SK-N-DZ (cell line): ENCODE measurements around the gene FLVCR1. TPM values are rescaled to one million over a fixed set of nuclear protein-coding genes. Genes with fewer than 3 reads are reported as not detected.
"Not testable (repeated sequence)": the region's sequence is repeated elsewhere in the genome, so short reads cannot be mapped to it uniquely, and the experiment has no call there.

Experiments
- DNase-seq: peaks from one replicate; pipeline ENCODE4 v3.0.0-alpha.2; 2015; ENCODE audit warnings: low spot score
- polyA plus RNA-seq, 2 experiments: library from polyadenylated mRNA; depleted of rRNA; stranded (reverse); fragments of >200 nt; gene quantifications; 2 replicates each; pipeline ENCODE4 v1.2.3, GENCODE V29; 2014

The FLVCR1 gene
- 14.7 and 24.0 TPM in 2 replicates for polyA plus RNA-seq (2014; cell fraction: cytosol; rRNA removed)
- polyA plus RNA-seq (2014; cell fraction: nucleus; rRNA removed) = 12.8 and 19.0 TPM in 2 replicates

DNA sequence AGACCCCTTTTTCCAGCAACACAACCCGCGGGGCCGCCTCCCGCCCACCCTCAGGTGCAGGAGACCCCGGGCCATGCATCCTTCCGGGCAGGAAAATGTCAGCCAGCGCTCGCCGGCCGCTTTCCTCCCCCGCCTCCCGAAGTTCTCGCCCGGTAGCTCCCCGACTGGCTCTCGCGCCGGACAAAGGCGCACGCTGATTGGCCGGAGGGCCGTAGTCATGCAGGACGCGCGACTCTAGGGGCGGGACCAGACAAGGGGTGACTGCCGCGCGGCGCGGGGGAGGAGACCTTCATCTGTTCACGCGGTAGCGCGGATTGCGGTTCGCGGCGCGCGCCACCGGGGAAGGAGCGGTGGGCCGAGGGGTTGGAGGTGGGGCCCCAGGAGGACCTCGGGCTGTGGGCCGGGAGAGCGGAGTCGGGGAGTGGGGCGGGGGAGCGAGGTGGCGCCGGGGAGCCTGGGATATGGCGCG lies at the start of gene FLVCR1:
Gene FLVCR1 (plus strand): TSS at position 284 of the 469 bp plus-strand sequence. CDS start 178 bp downstream, at position 462.
- DNase-seq = peak; percentile 97

DNA sequence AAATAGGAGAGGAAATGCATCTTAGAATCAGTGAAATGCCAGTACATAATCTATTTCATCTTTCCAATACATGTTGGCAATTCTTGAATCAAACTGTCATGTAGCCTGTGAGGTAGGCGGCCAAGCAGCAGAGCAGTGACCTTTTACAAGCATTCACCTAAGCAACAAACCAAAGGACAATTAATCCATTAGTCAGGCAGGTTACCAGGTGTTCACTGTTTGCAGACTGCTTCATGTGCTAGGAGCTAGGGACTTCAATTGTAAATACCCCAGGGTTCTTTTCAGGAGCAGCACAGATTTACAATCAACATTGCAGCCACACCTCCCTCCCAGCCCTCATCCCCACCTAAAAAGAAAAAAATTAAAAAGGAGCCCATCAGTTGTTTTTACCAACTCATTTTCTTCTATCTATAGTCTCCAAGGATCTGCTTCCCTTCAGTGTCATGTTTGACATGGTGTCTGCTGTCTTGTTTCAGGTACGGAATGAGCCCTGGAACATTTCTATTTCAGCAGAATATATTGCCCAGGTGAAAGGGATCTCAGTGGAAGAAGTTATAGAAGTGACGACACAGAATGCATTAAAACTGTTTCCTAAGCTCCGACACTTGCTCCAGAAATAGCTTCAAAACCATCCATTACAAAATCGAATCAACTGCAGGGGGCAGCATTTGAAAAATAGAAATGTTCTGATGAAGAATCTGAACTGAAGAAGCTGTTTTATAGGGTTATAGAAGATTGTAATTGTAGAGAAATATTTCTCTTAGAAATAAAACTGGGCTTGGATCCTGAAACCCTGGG lies 43.3 kb upstream of the FLVCR1 start:
- DNase-seq = no peak

DNA sequence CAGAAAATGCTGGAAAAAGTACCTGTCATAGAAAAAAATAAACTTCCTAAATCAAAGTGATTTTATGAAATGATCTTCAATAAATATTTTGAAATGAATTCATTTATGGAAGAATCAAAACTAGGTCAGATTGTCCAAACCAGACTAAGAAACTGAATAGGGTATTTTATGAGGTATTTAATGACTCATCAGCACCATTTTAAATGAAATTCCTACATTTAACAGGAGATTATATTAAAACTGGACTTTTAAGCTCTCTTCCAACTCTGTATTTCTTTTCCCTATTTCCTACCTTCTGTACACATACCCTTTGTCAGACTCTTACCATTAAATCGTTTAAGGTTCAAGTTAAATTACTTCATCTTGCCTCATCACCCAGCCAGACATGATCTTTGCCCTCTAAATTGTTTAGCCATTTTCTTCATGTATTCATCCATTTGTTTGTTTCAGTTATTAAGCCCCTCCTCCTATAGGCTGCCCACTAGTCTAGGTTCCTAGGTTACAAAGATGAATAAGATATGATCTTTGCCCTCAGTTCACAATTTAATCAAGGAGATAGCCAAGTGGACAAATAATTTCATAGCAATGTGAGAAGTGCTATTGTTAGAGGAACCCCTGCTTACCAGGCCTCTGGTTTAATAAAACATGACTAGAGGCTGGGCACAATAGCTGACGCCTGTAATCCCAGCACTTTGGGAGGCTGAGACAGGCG lies 41.4 kb upstream of the FLVCR1 start:
- DNase-seq = no peak

DNA sequence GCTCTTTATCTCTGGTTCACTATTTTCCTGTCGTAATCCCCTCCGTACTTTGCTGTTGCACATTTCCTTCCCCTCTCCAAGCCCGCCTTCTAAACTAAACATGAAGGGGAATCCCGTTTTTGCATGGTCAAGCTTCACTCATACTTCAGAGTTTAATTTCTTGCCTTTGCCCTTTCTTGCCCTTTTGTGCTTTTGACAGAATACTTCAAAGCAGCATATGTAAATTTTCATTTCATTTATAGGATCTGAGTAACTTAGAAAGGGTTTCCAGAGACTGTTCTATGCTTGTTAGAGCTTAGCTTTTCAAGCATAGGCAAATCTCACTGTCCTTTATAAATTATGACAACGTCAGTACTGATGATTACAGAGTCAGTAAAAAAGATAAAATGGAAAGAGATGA lies 38.3 kb upstream of the FLVCR1 start:
- no peak for DNase-seq

- no peak for DNase-seq
Observed at GRCh38 chr1:212820969-212821368, 37.1 kb upstream of the FLVCR1 start.

DNA sequence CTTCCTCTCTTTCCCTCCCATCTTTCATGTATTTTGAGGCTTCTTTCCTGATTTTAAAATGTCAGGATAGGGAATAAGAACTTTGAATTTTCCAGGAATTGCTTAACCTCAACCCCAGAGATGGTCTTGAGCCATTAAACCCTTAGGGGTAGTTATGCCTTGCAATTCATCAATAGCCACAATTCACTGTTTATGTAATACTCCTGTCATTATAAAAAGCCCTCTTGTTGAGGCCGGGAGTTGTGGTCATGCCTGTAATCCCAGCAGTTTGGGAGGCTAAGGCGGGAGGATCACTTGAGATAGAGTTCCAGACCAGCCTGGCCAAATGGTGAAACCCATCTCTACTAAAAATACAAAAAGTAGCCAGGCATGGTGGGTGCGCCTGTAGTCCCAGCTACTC lies 35.1 kb upstream of the FLVCR1 start:
- DNase-seq = no peak

GRCh38 chr1:212824201-212824600 lies 33.9 kb upstream of the FLVCR1 start:
- no peak for DNase-seq

DNA sequence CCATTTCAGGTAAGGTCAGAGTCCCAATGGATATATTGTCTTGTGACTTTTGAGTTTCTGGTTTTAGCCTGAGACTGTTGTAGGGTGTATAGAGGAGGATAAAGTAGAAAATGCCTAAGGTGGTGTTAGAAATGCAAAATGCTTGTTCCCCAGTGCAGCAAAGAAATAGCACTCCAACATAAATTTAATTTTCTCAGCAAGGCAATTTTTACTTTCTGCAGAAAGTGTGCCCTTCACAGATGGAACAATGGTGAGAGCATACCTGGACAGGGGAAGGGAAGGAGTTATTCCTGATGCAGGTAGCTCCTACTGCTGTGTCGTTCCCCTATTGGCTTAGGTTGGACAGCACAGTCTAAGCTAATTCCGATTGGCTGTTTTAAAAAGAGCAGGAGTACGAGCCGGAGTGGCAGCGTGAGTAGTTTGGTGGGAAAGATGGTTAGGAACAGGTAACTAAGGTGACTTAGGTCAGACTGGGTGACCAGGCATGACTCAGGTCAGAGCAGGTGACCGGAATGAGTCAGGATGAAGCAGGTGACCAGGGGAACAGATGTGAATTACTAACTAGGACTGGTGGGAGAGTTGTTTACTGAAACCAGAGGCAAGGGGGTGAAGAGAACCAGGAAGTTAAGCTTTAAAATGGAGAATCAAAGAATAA lies 32.1 kb upstream of the FLVCR1 start:
- DNase-seq = no peak

DNA sequence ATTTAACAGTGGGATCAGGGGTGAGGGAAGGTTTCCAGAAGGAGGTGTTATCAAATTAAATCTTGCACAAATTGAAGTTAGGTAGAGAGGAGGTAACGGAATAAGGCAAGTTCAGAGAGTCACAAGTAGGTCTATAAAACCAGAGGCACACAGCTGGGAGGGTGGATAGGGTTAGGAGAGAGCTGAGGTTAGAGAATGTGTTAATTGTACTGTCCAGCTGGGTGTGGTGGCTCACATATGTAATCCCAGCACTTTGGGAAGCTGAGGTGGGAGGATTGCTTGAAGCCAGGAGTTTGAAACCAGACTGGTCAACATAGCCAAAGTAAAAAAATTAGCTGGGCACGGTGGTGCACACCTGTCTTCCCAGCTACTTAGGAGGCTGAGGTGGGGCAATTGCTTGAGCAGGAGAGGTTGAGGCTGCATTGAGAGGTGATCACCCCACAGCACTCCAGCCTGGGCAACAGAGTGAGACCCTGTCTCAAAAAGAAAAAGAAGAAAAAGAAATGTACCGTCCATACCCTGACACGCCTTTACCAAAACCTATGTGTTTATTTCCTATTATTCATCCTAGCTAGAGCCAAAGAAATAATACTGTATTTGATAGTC lies 30.8 kb upstream of the FLVCR1 start:
- DNase-seq = no peak

GRCh38 chr1:212827831-212828278 lies 30.2 kb upstream of the FLVCR1 start:
- DNase-seq = peak; percentile 13

- no peak for DNase-seq
Observed at GRCh38 chr1:212828395-212828794, 29.7 kb upstream of the FLVCR1 start.

DNA sequence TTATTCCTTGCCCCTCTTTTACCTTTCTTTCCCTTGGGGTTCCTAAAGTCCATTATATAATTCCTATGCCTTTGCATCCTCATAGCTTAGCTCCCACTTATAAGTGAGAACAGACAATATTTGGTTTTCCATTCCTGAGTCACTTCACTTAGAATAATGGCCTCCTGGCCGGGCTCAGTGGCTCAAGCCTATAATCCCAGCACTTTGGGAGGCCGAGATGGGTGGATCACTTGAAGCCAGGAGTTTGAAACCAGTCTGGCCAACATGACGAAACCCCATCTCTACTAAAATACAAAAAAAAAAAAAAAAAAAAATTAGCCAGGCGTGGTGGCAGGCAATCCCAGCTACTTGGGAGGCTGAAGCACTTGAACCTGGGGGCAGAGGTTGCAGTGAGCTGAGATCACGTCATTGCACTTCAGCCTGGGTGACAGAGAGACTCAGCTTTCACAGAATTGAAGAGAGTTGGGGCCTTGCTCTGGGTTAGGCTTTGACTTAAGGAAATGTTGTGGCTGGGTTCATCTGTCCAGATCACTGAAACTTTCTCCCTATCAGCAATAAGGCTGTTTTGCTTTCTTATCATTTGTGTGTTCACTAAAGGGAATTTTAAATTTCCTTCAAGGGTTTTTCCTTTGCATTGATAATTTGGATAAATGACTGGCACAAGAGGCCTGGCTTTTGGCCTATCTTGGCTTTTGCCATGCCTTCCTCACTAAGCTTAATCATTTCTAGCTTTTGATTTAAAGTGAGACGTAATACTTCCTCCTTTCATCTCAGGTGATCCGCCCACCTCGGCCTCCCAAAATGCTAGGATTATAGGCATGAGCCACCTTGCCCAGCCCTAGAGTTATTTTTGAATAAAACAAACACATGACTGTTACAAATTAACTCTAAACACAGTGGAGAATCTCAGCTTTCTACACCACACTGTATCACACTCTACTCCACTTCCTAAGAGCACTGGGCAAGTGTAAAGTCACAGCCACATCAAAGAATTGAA lies 24.6 kb upstream of the FLVCR1 start:
- not testable (repeated sequence) for DNase-seq

GRCh38 chr1:212838145-212838544 lies 19.9 kb upstream of the FLVCR1 start:
- DNase-seq = no peak

GRCh38 chr1:212844521-212844920 lies 13.6 kb upstream of the FLVCR1 start:
- not testable (repeated sequence) for DNase-seq

DNA sequence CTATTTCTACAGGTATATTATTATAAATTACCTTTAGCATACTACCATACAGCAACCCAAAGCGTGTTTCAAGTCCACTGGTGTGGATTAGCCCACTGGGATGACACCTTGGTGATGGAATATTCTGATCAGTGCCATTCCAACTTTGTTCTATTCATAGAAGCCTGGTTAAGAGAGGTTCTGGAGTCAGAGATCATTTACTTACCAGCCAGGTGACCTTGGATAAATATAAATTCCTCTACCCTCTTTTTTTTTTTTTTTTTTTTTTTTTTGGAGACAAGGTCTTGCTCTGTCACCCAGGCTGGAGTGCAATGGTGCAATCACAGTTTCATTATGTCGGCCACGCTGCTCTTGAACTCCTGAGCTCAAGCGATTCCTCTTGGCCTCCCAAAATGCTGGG lies 10.5 kb upstream of the FLVCR1 start, which contains the start of gene SPATA45:
Gene SPATA45 (minus strand): TSS at position 101 of the 400 bp plus-strand sequence. CDS start 11,500 bp downstream, outside the sequence.
- DNase-seq = no peak

DNA sequence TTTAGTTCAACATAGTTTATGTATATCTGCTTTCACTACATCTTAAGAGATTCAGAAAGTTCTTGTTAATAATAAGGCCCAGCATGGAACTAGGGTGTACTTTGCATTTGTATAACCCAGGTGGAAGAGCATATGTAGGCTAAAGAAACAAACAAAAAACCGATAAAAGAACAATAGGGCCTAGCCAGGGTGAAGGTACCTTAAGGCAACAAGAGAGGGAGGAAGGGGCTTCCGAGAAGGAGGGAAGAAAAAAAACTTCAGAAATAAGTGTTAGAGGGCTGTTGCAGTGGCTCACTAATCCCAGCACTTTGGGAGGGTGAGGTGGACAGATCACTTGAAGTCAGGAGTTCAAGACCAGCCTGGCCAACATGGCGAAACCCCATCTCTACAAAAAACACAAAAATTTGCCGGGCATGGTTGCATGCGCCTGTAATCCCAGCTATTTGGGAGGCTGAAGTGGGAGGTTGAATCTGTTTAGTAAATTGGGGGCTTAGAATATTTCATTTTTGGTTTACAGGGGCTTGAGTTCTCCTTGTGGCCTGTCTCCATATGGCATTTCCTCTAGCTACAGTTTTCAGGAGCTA lies 5.9 kb upstream of the FLVCR1 start:
- no peak for DNase-seq

- DNase-seq = no peak
Observed at GRCh38 chr1:212853658-212854057, 4.4 kb upstream of the FLVCR1 start.

GRCh38 chr1:212856755-212857154 lies 1.3 kb upstream of the FLVCR1 start:
- no peak for DNase-seq

DNA sequence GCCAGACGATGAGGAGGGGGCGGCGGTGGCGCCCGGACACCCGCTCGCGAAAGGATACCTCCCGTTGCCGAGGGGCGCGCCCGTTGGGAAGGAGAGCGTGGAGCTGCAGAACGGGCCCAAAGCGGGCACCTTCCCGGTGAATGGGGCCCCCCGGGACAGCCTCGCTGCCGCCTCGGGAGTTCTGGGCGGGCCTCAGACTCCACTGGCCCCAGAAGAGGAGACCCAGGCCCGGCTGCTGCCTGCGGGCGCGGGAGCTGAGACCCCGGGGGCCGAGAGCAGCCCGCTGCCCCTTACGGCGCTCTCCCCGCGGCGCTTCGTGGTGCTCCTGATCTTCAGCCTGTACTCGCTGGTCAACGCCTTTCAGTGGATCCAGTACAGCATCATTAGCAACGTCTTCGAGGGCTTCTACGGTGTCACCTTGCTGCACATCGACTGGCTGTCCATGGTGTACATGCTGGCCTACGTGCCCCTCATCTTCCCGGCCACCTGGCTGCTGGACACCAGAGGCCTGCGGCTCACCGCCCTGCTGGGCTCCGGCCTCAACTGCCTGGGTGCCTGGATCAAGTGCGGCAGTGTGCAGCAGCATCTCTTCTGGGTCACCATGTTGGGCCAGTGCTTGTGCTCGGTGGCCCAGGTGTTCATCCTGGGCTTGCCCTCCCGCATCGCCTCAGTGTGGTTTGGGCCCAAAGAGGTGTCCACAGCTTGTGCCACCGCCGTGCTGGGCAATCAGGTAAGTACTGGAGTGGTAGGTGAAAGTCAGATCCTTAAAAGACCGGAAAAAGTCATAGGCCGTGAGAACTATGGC lies 588 bp downstream of the FLVCR1 start:
- peak; percentile 44 for DNase-seq
